ENCODE measurements around the gene PIGK.
"Not testable (repeated sequence)": the region's sequence is repeated elsewhere in the genome, so short reads cannot be mapped to it uniquely, and the experiment has no call there.

Gene PIGK

GRCh38 chr1:77188770-77189169, 30.5 kb downstream of the PIGK start:
- DNase-seq, result no peak

GRCh38 chr1:77186907-77187306, 32.3 kb downstream of the PIGK start:
- not testable (repeated sequence) for DNase-seq

- no peak for DNase-seq
Observed at GRCh38 chr1:77182083-77182482, 37.1 kb downstream of the PIGK start.

- no peak for DNase-seq
Observed at GRCh38 chr1:77179632-77180031, 39.6 kb downstream of the PIGK start.

- peak in 1 of 2 experiments; percentile 5 for DNase-seq
Observed at GRCh38 chr1:77175230-77175844, 43.9 kb downstream of the PIGK start.

- DNase-seq, result no peak
Observed at GRCh38 chr1:77170687-77171086, 48.5 kb downstream of the PIGK start.

GRCh38 chr1:77168358-77168757, 50.9 kb downstream of the PIGK start:
- DNase-seq, result no peak

- no peak for DNase-seq
Observed at GRCh38 chr1:77164434-77164944, 54.7 kb downstream of the PIGK start.

GRCh38 chr1:77159706-77160105, 59.5 kb downstream of the PIGK start:
- DNase-seq, result not testable (repeated sequence)

- DNase-seq, result no peak
Observed at GRCh38 chr1:77156214-77156613, 63.0 kb downstream of the PIGK start.

- DNase-seq, result no peak
Observed at GRCh38 chr1:77146270-77146669, 73.0 kb downstream of the PIGK start.

GRCh38 chr1:77143529-77144121, 75.6 kb downstream of the PIGK start:
- DNase-seq, result no peak

GRCh38 chr1:77139389-77139788, 79.8 kb downstream of the PIGK start:
- DNase-seq, result no peak

- no peak for DNase-seq
Observed at GRCh38 chr1:77134359-77134758, 84.9 kb downstream of the PIGK start.

- DNase-seq, result no peak
Observed at GRCh38 chr1:77133731-77134358, 85.4 kb downstream of the PIGK start.

- DNase-seq, result no peak
Observed at GRCh38 chr1:77126307-77126706, 92.9 kb downstream of the PIGK start.

- DNase-seq, result no peak
Observed at GRCh38 chr1:77121503-77121902, 97.7 kb downstream of the PIGK start.

GRCh38 chr1:77120950-77121349, 98.3 kb downstream of the PIGK start:
- DNase-seq, result no peak

GRCh38 chr1:77118712-77119111, 100.5 kb downstream of the PIGK start:
- no peak for DNase-seq

- no peak for DNase-seq
Observed at GRCh38 chr1:77104672-77105071, 114.6 kb downstream of the PIGK start.

- DNase-seq, result no peak
Observed at GRCh38 chr1:77103486-77103885, 115.7 kb downstream of the PIGK start.

- no peak for DNase-seq
Observed at GRCh38 chr1:77100875-77101274, 118.4 kb downstream of the PIGK start.

- DNase-seq, result no peak
Observed at GRCh38 chr1:77096496-77097255, 122.6 kb downstream of the PIGK start.

- no peak for DNase-seq
Observed at GRCh38 chr1:77095236-77095635, 124.0 kb downstream of the PIGK start.

All from activated CD4-positive, alpha-beta T cell treated with anti-CD3 and anti-CD28 coated beads, Interleukin-2, amount 50 U/mL, for 48 hours (primary cell).